ENCODE data around the gene SCEL.

GRCh38 chr13:77580748-77581147 lies 45.2 kb downstream of the SCEL start:
- TF ChIP-seq CTCF (IDR thresholded peaks at IDR 0.05; ENCODE audit: low read depth, low read length), result no peak
- TF ChIP-seq EZH2phosphoT487 (IDR thresholded peaks at IDR 0.05; ENCODE audit: low read depth), result no peak

All from OCI-LY3 (cell line).